AML-193 (cell line): Measurements from ENCODE around the gene SLC66A3.

ENCODE experiments used
- DNase-seq, 2 experiments: peaks; one replicate each; lab custom pipeline; 2025; lab: John Stamatoyannopoulos, UW

SLC66A3 gene

DNA sequence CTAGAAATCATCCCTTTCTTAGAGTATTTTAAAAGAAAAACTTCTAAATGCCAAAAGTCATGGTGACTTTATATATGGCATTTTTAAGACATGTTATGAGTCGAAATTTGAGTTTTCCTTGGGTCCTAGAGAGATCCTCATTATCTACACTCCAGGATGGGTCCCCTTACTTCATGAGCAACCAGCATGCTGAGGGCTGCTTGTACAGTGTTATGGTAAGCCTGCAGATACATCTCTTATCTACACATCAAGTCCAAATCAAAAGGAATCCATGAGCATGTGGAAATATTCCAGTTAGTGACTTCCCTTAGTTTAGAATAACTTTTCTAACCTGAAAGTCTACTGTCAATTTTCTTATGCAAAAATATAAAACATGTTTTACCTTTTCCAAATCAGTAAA, 58.7 kb downstream of the SLC66A3 start:
- no peak for DNase-seq

DNA sequence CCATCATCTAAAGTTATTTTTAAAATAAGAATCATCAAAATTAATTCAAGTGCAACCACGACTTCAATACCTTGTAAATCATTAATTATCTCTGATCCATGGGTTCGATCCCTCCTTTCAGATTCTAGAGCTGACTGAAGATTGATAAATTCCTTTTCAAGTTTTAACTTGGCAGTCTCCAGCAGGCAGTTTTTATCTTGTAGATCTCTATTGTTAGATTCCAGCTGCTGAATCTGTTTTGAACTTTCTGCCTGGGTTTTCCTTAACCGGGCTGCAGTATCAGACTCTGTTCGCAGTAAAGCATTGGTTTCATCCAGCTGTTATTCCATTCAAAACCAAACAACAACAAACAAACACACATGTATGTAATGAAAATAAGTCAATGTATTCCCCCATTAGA, 59.5 kb downstream of the SLC66A3 start:
- DNase-seq, result no peak

DNA sequence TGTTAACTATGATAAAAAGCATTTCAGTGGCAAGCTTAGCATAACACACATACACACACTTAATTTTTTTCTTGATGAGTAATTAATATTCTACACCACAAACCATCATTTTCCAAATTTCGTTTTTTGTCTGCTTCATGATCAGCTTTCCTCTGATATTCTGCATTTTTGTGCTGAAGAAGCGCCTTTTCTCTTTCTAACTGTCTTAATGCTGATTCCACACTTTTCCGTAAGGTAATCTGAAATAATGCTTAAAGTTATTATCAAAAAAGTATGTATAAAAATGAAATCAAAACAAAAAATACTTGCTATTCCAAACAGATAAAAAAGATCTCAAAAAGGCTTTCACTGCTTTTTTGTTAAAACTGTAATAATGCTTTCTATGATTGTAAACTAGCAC, 60.1 kb downstream of the SLC66A3 start:
- no peak for DNase-seq

DNA sequence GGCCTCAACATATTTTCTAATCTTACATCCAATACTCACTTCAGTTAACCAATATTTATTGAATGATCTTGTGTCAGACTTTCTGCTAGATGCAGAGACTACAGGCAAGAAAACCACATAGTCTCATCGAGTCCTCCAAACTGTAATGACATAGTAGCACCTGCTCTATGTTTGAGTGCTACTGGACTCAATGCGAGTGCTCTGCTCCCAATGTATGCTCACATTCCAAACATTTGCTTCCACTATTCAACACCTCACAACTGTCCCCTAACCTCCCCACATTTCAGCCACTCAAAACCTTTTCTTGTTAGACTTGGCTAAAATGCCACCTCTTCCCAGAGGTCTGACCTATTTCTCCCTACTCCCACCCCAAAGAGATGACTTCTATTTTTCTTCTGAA, 65.2 kb downstream of the SLC66A3 start:
- DNase-seq, result no peak

DNA sequence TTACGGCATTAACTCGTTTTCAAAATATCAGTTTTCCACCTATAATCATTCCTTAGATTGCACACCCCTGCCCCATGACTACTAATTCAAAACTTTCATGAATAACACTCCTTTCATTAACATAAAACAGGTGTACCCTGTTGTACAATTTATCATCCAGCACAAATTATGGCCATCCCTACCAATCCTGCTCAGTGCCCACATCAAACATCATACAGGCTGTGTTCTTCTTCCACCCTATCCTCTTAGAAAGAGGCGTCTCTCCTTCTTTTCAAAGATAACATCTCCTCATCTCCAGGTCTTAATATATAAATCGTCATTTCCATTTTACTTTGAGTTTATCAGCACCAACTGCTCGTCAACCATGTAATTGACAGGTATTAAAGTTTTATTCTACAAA, 67.6 kb downstream of the SLC66A3 start:
- no peak for DNase-seq

DNA sequence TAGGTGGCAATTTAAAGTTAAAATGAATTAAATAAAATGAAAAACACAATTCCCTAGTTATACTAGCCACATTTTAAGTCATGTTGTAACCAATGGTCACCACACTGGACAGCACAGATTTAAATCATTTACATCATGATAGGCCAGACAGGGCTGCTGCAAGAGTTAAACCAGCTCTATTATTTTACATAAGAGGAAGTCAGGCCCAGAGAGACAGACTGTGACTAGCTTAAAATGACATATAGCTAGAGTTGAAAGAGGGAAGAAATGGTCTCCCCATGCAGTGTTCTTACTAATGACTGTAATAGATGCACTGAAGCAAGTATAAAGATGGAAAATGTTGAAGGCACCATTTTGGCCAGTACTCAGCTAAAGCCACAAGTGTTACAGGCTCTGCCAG, 69.6 kb downstream of the SLC66A3 start:
- peak; percentile 34 to 57 for DNase-seq

DNA sequence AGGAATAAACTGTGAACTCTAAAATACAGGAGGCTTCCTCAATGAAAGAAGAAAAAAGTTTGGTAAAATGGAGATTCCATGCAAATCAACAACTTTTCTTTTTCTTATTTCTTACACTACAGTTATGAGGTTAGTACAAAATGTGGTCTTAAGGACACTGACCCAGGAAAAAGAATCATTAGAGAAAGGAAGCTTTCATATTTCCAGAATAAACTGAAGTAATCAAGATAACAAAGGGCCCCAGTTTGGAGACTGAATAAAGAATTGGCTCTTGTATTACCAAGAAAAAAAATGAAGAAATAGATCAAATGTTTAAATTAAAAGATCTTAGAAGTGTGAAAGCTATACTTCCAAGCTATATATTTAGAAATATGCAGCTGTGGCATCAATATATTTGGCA, 72.3 kb downstream of the SLC66A3 start:
- DNase-seq, result no peak
